Keratinocyte (primary cell): ENCODE measurements around the gene FHIT.

Source experiments
- CTCF ChIP-seq, 3 experiments: IDR thresholded peaks in 1 of 3; conservative IDR thresholded peaks in 1 of 3; optimal IDR thresholded peaks in 1 of 3; 2 replicates in 2 of 3; 3 replicates in 1 of 3; pipeline versions ENCODE3 to v1.5.1; 2011; ENCODE audit warnings: low read length in 3 of 3, mild to moderate bottlenecking in 3 of 3, moderate library complexity in 2 of 3, control low read depth in 1 of 3, inconsistent platforms in 1 of 3; ENCODE audit not compliant: insufficient read depth in 2 of 3; ENCODE audit errors: extremely low read depth in 1 of 3
- EZH2 ChIP-seq: IDR thresholded peaks from one replicate; pipeline ENCODE4 v1.6.1; 2012; ENCODE audit warnings: inconsistent platforms, mild to moderate bottlenecking, low read length, moderate library complexity

- TF ChIP-seq CTCF (optimal IDR thresholded peaks at IDR 0.05 in 1 of 3, IDR thresholded peaks at IDR 0.05 in 1 of 3, conservative IDR thresholded peaks at IDR 0.05 in 1 of 3; ENCODE audit: extremely low read depth in 1 of 3, insufficient read depth in 2 of 3, low read length in 3 of 3) (no peak), EZH2 (no peak)
Measured at GRCh38 chr3:59734061-59734460, 1517.2 kb downstream of the FHIT start.
